ENCODE results near the gene OR10K1. TPM values are rescaled to one million over a fixed set of nuclear protein-coding genes. Genes with fewer than 3 reads are reported as not detected.

Gene OR10K1
- total and polyA plus RNA-seq, 2 donors (not counting 1 experiment from before 2014, with no cell fraction given), result not detected

GRCh38 chr1:158417586-158417985 lies 44.0 kb upstream of the OR10K1 start:
- no peak for DNase-seq
- TF ChIP-seq EZH2 (IDR thresholded peaks at IDR 0.05; ENCODE audit: borderline replicate concordance, insufficient read depth, low read depth, low read length, poor library complexity, severe bottlenecking), result no peak
- no peak for TF ChIP-seq CTCF (IDR thresholded peaks at IDR 0.05)
- Histone ChIP-seq H3K4me1 (ENCODE audit: control insufficient read depth in 2 of 2, insufficient read depth in 2 of 2, low read length in 2 of 2) (no peaks in the 10 kb centered on the region), H3K79me2 (ENCODE audit: control insufficient read depth, insufficient read depth, low read length) (no peaks in the 10 kb centered on the region), H3K27me3 (replicated peaks in 1 of 4; ENCODE audit: control extremely low read depth in 1 of 4, control insufficient read depth in 3 of 4, insufficient read depth in 4 of 4, low read length in 3 of 4) (no peaks in the 10 kb centered on the region), H3K4me2 (replicated peaks; ENCODE audit: low read depth, low read length, poor library complexity, severe bottlenecking) (no peak overlapping the region), H3K9ac (ENCODE audit: low read length) (no peak overlapping the region), H4K20me1 (ENCODE audit: control insufficient read depth, insufficient read depth, low read length, poor library complexity, severe bottlenecking) (no peaks in the 10 kb centered on the region), H3K36me3 (replicated peaks in 1 of 2; ENCODE audit: control extremely low read depth in 1 of 2, control insufficient read depth in 1 of 2, extremely low read depth in 1 of 2, insufficient read depth in 2 of 2, low read length in 1 of 2) (no peaks in the 10 kb centered on the region), H3K9me3 (ENCODE audit: control extremely low read depth in 1 of 3, control insufficient read depth in 2 of 3, insufficient read depth in 1 of 3, low read length in 2 of 3) (no peaks in the 10 kb centered on the region), H2AFZ (ENCODE audit: insufficient read depth, low read depth, low read length, poor library complexity, severe bottlenecking) (no peak overlapping the region), H3K4me3 (ENCODE audit: control extremely low read depth in 1 of 5, extremely low read depth in 1 of 5, insufficient read depth in 1 of 5, low read depth in 2 of 5, low read length in 4 of 5) (no peak overlapping the region), H3K27ac (ENCODE audit: low read length in 2 of 2) (no peak overlapping the region)
- no peak for ATAC-seq (ENCODE audit: low read depth)
- intact Hi-C loops (cut with micrococcal nuclease), result no loop called here
- no peaks in the 10 kb centered on the region for H3K9me3 Mint-ChIP-seq (ENCODE audit: insufficient read depth)
- no peaks in the 10 kb centered on the region for H3K27me3 Mint-ChIP-seq
- no peak overlapping the region for H3K27ac Mint-ChIP-seq
- ChIA-PET POLR2A (no interaction called here), CTCF (interaction anchor here (0.8 to 1.3 kb wide), 2 partner anchors 9 to 453 kb away, joined by 3 read pairs; no protein-coding TSS in a partner anchor)
- H3K4me1 Mint-ChIP-seq, result no peaks in the 10 kb centered on the region
- H3K4me3 Mint-ChIP-seq, result no peak overlapping the region

- TF ChIP-seq EZH2 (IDR thresholded peaks at IDR 0.05; ENCODE audit: borderline replicate concordance, insufficient read depth, low read depth, low read length, poor library complexity, severe bottlenecking) (no peak), CTCF (IDR thresholded peaks at IDR 0.05) (no peak)
- Mint-ChIP-seq H3K4me1 (no peaks in the 10 kb centered on the region), H3K27ac (no peak overlapping the region), H3K27me3 (no peaks in the 10 kb centered on the region), H3K4me3 (no peak overlapping the region), H3K9me3 (ENCODE audit: insufficient read depth) (no peaks in the 10 kb centered on the region)
- Histone ChIP-seq H2AFZ (ENCODE audit: insufficient read depth, low read depth, low read length, poor library complexity, severe bottlenecking) (no peak overlapping the region), H3K27ac (ENCODE audit: low read length in 2 of 2) (no peak overlapping the region), H3K27me3 (replicated peaks in 1 of 4; ENCODE audit: control extremely low read depth in 1 of 4, control insufficient read depth in 3 of 4, insufficient read depth in 4 of 4, low read length in 3 of 4) (peaks cover 0 to 3% (median 0%) of the 10 kb centered on the region in 4 experiments), H3K9ac (ENCODE audit: low read length) (no peak overlapping the region), H3K9me3 (ENCODE audit: control extremely low read depth in 1 of 3, control insufficient read depth in 2 of 3, insufficient read depth in 1 of 3, low read length in 2 of 3) (no peaks in the 10 kb centered on the region), H3K36me3 (replicated peaks in 1 of 2; ENCODE audit: control extremely low read depth in 1 of 2, control insufficient read depth in 1 of 2, extremely low read depth in 1 of 2, insufficient read depth in 2 of 2, low read length in 1 of 2) (no peaks in the 10 kb centered on the region), H3K4me1 (ENCODE audit: control insufficient read depth in 2 of 2, insufficient read depth in 2 of 2, low read length in 2 of 2) (no peaks in the 10 kb centered on the region), H4K20me1 (ENCODE audit: control insufficient read depth, insufficient read depth, low read length, poor library complexity, severe bottlenecking) (no peaks in the 10 kb centered on the region), H3K79me2 (ENCODE audit: control insufficient read depth, insufficient read depth, low read length) (no peaks in the 10 kb centered on the region), H3K4me3 (ENCODE audit: control extremely low read depth in 1 of 5, extremely low read depth in 1 of 5, insufficient read depth in 1 of 5, low read depth in 2 of 5, low read length in 4 of 5) (no peak overlapping the region), H3K4me2 (replicated peaks; ENCODE audit: low read depth, low read length, poor library complexity, severe bottlenecking) (no peak overlapping the region)
- ATAC-seq (ENCODE audit: low read depth) (no peak), DNase-seq (no peak)
- intact Hi-C loops (cut with micrococcal nuclease), result no loop called here
- POLR2A ChIA-PET, result no interaction called here
- CTCF ChIA-PET, result no interaction called here
Observed at GRCh38 chr1:158422212-158422611, 39.4 kb upstream of the OR10K1 start.
